GM23338 (cell line): ENCODE data around the gene ADGRG1.

Experiments used
- CTCF ChIP-seq, 2 experiments: fragments of 200-600 bp in 1 of 2; sonication (generic) in 1 of 2; conservative IDR thresholded peaks; 2 replicates each; pipeline versions ENCODE4 v1.5.1 to v1.6.1; 2016 to 2017; ENCODE audit warnings: antibody characterized with exemption in 2 of 2, low read depth in 2 of 2, mild to moderate bottlenecking in 2 of 2, moderate library complexity in 1 of 2
- ETS1 ChIP-seq: IDR thresholded peaks from 2 replicates; pipeline ENCODE4 v1.6.1; 2016; ENCODE audit warnings: antibody characterized with exemption
- EZH2 ChIP-seq: fragments of 200-600 bp; sonication (generic); IDR thresholded peaks from one replicate; pipeline ENCODE4 v1.8.0; 2017; ENCODE audit warnings: antibody characterized with exemption, mild to moderate bottlenecking, low read depth; ENCODE audit not compliant: unreplicated experiment
- EZH2phosphoT487 ChIP-seq: fragments of 200-600 bp; sonication (generic); IDR thresholded peaks from one replicate; pipeline ENCODE4 v1.8.1; 2018; ENCODE audit warnings: antibody characterized with exemption; ENCODE audit not compliant: unreplicated experiment
- JUNB ChIP-seq: IDR thresholded peaks from one replicate; pipeline ENCODE4 v1.6.1; 2016; ENCODE audit warnings: antibody characterized with exemption; ENCODE audit not compliant: unreplicated experiment
- POLR2AphosphoS5 ChIP-seq: IDR thresholded peaks from 2 replicates; pipeline ENCODE4 v1.6.1; 2016; ENCODE audit warnings: antibody characterized with exemption, low read depth
- REST ChIP-seq: IDR thresholded peaks from one replicate; pipeline ENCODE4 v1.6.1; 2018; ENCODE audit warnings: antibody characterized with exemption; ENCODE audit not compliant: unreplicated experiment
- ZNF462 ChIP-seq: fragments of 250-450 bp; sonication (Bioruptor Pico); IDR thresholded peaks from 2 replicates; pipeline ENCODE4 v1.5.0; 2020; ENCODE audit warnings: mild to moderate bottlenecking, moderate library complexity

GRCh38 chr16:57630931-57631845 lies 2.8 kb downstream of the ADGRG1 start:
- no peak for TF ChIP-seq CTCF (conservative IDR thresholded peaks at IDR 0.05; ENCODE audit: low read depth in 2 of 2)
- TF ChIP-seq JUNB = no peak
- TF ChIP-seq POLR2AphosphoS5 = no peak
- no peak for TF ChIP-seq REST
- TF ChIP-seq EZH2 = no peak
- no peak for TF ChIP-seq EZH2phosphoT487
- no peak for TF ChIP-seq ETS1
- TF ChIP-seq ZNF462 = no peak
